Esophagus squamous epithelium (tissue), 4 donors: ENCODE data around the gene MED13L.

Source experiments
- POLR2A ChIP-seq, 4 donors: fragments of 450-650 bp; IDR thresholded peaks; one replicate each; pipeline ENCODE4 v1.6.1; 2017; ENCODE audit warnings: antibody characterized with exemption in 4 of 4, mild to moderate bottlenecking in 4 of 4, moderate library complexity in 3 of 4
- TF ChIP-seq, protein P1 (sequence below), 6 experiments: fragments of 450-650 bp in 4 of 6; fragments of 200-600 bp in 2 of 6; sonication (generic) in 2 of 6; IDR thresholded peaks; one replicate each; pipeline ENCODE4 v1.5.1; 2016 to 2019; ENCODE audit warnings: antibody characterized with exemption in 6 of 6, mild to moderate bottlenecking in 4 of 6, moderate library complexity in 4 of 6

DNA sequence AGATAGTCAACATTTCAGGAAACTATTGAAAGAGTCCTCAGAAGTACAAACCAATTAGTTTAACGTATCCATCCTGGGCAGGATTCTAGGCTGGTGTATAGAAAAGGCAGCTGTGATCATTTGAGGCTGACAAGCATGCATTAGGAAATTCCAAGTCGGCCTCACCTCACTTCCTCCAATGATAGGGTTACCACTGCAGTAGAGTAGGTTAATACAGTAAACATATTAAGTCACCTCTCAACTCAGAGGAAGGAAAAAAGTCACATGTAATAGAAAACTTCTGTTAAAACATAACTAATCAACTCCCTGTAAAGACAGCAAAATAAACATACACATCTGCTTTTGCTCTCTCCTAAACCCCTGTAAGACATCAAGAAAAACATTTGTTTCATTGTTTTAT, 33.5 kb downstream of the MED13L start:
- TF ChIP-seq POLR2A (IDR thresholded peaks at IDR 0.05): no peak
- TF ChIP-seq, protein P1, sequence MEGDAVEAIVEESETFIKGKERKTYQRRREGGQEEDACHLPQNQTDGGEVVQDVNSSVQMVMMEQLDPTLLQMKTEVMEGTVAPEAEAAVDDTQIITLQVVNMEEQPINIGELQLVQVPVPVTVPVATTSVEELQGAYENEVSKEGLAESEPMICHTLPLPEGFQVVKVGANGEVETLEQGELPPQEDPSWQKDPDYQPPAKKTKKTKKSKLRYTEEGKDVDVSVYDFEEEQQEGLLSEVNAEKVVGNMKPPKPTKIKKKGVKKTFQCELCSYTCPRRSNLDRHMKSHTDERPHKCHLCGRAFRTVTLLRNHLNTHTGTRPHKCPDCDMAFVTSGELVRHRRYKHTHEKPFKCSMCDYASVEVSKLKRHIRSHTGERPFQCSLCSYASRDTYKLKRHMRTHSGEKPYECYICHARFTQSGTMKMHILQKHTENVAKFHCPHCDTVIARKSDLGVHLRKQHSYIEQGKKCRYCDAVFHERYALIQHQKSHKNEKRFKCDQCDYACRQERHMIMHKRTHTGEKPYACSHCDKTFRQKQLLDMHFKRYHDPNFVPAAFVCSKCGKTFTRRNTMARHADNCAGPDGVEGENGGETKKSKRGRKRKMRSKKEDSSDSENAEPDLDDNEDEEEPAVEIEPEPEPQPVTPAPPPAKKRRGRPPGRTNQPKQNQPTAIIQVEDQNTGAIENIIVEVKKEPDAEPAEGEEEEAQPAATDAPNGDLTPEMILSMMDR (IDR thresholded peaks at IDR 0.05): no peak
